SK-N-SH treated with all-trans-retinoic acid at 6 μM for 48 hours (cell line): ENCODE data around the gene FOXRED2.
A peak's percentile ranks its signal among the peaks of the same experiment; 100 is the strongest.

Source experiments
- ATAC-seq: fragments of 200-7000 bp; cut with Tn5 transposase; 3 replicates; pipeline ENCODE4 v1.9.1; 2020; ENCODE audit warnings: mild to moderate bottlenecking, moderate library complexity
- BACH2 ChIP-seq: fragments of 250-450 bp; sonication (Bioruptor Pico); IDR thresholded peaks from 2 replicates; pipeline ENCODE4 v1.9.0; 2021; ENCODE audit warnings: mild to moderate bottlenecking, borderline replicate concordance
- CSDC2 ChIP-seq: fragments of 250-450 bp; sonication (Bioruptor Pico); IDR thresholded peaks from 2 replicates; pipeline ENCODE4 v1.5.0; 2020; ENCODE audit warnings: mild to moderate bottlenecking, moderate library complexity
- ESRRG ChIP-seq: fragments of 250-450 bp; sonication (Bioruptor Pico); IDR thresholded peaks from 2 replicates; pipeline ENCODE4 v1.6.1; 2021; ENCODE audit warnings: mild to moderate bottlenecking
- GLIS3 ChIP-seq: fragments of 250-450 bp; sonication (Bioruptor Pico); IDR thresholded peaks from 2 replicates; pipeline ENCODE4 v1.5.0; 2020; ENCODE audit warnings: mild to moderate bottlenecking, moderate library complexity
- OSR1 ChIP-seq: fragments of 250-450 bp; sonication (Bioruptor Pico); IDR thresholded peaks from 2 replicates; pipeline ENCODE4 v1.8.0; 2022; ENCODE audit warnings: moderate library complexity, mild to moderate bottlenecking, inconsistent platforms
- PPARA ChIP-seq: fragments of 250-450 bp; sonication (Bioruptor Pico); IDR thresholded peaks from 2 replicates; pipeline ENCODE4 v1.5.0; 2020; ENCODE audit warnings: mild to moderate bottlenecking, borderline replicate concordance
- SNAI2 ChIP-seq: fragments of 250-450 bp; sonication (Bioruptor Pico); IDR thresholded peaks from 2 replicates; pipeline ENCODE4 v1.5.0; 2020; ENCODE audit warnings: mild to moderate bottlenecking, moderate library complexity
- TOX ChIP-seq: fragments of 250-450 bp; sonication (Bioruptor Pico); IDR thresholded peaks from 2 replicates; pipeline ENCODE4 v1.8.0; 2021; ENCODE audit warnings: mild to moderate bottlenecking, moderate library complexity, borderline replicate concordance
- ZC3H10 ChIP-seq: fragments of 250-450 bp; sonication (Bioruptor Pico); IDR thresholded peaks from 2 replicates; pipeline ENCODE4 v1.5.1; 2021; ENCODE audit warnings: mild to moderate bottlenecking, moderate library complexity
- ZFP3 ChIP-seq: fragments of 250-450 bp; sonication (Bioruptor Pico); IDR thresholded peaks from 2 replicates; pipeline ENCODE4 v1.5.0; 2020; ENCODE audit warnings: mild to moderate bottlenecking, moderate library complexity
- ZFP30 ChIP-seq: fragments of 450-650 bp; formaldehyde crosslinking; IDR thresholded peaks from 2 replicates; pipeline ENCODE4 v1.5.0; 2022; ENCODE audit warnings: mild to moderate bottlenecking, moderate library complexity
- ZNF70 ChIP-seq: fragments of 450-650 bp; formaldehyde crosslinking; IDR thresholded peaks from 2 replicates; pipeline ENCODE4 v1.5.0; 2020; ENCODE audit warnings: mild to moderate bottlenecking, moderate library complexity
- ZNF8 ChIP-seq: fragments of 450-650 bp; formaldehyde crosslinking; IDR thresholded peaks from 2 replicates; pipeline ENCODE4 v1.5.0; 2020; ENCODE audit warnings: mild to moderate bottlenecking, moderate library complexity
- TF ChIP-seq, protein P1 (sequence below): fragments of 250-450 bp; sonication (Bioruptor Pico); IDR thresholded peaks from 2 replicates; pipeline ENCODE4 v1.8.0; 2021; ENCODE audit warnings: low read depth, mild to moderate bottlenecking, moderate library complexity, borderline replicate concordance
- TF ChIP-seq, protein P2 (sequence below): fragments of 250-450 bp; sonication (Bioruptor Pico); IDR thresholded peaks from 2 replicates; pipeline ENCODE4 v1.5.1; 2021; ENCODE audit warnings: mild to moderate bottlenecking, moderate library complexity
- TF ChIP-seq, protein P3 (sequence below): fragments of 250-450 bp; sonication (Bioruptor Pico); IDR thresholded peaks from 2 replicates; pipeline ENCODE4 v1.5.1; 2020; ENCODE audit warnings: low read depth, mild to moderate bottlenecking, moderate library complexity
- TF ChIP-seq, protein P4 (sequence below): fragments of 250-450 bp; sonication (Bioruptor Pico); IDR thresholded peaks from 2 replicates; pipeline ENCODE4 v1.8.0; 2020; ENCODE audit warnings: mild to moderate bottlenecking, moderate library complexity, borderline replicate concordance

The FOXRED2 gene

DNA sequence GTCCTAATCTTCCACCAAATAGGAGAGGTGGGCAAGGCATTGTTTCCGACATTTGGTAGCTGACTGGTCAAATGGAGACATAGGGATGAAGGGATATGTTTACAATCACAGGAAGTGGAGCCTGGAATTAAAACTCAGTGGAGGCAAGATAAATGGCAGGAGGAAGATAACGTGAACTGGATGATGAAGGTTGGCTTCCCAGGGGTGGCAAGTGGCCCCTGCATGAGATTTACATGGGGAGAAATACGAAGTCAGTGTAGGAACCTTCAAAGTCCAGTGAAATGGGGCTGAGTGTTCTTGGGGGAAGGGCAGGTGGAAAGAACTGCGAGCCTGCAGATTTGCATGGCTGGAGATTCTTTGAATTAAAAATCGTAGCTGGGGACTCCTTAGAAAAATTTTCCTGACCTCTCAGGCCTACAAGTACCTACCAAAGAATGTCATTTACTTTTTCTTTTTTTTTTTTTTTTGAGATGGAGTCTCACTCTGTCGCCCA lies 724 bp upstream of the FOXRED2 start:
- TF ChIP-seq ZFP3: no peak
- TF ChIP-seq ZC3H10: no peak
- no peak for TF ChIP-seq TOX (CRISPR knock-in tag)
- no peak for TF ChIP-seq ESRRG
- TF ChIP-seq, protein P1, sequence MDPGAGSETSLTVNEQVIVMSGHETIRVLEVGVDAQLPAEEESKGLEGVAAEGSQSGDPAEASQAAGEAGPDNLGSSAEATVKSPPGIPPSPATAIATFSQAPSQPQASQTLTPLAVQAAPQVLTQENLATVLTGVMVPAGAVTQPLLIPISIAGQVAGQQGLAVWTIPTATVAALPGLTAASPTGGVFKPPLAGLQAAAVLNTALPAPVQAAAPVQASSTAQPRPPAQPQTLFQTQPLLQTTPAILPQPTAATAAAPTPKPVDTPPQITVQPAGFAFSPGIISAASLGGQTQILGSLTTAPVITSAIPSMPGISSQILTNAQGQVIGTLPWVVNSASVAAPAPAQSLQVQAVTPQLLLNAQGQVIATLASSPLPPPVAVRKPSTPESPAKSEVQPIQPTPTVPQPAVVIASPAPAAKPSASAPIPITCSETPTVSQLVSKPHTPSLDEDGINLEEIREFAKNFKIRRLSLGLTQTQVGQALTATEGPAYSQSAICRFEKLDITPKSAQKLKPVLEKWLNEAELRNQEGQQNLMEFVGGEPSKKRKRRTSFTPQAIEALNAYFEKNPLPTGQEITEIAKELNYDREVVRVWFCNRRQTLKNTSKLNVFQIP: no peak
- TF ChIP-seq BACH2 (CRISPR knock-in tag): no peak
- TF ChIP-seq SNAI2 (CRISPR knock-in tag): no peak
- TF ChIP-seq ZNF8 (CRISPR knock-in tag): no peak
- TF ChIP-seq, all 23 proteins: peak for 0

DNA sequence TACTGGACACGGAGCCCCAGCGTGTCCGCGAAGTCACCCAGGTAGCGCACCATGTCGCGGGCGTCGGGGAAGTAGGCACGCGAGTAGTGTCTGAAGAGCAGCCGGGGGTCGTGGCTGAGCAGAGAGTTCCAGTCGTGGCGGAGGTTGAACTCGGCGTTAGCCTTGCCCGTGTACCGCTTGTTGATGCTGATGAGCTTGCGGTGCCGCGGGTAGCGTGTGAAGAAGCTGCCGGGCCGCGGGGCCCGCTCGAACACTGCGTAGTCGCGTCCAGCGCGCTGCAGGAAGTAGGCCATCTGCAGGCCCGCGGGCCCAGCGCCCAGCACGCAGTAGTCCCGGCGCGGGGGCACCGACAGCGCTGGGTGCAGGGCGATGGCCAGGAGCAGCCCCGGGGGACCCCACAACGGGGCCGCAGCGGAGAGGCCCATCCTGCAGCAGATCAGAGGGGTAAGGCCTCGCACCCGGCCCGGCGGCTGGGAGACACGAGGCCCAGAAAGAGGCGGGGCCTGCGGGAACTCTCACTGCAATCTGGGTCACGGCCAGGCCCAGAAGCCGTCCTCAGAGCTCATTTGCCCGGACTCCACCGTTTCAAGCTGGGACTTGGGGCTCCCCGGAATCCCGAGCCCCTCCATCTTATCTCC lies 723 bp downstream of the FOXRED2 start:
- TF ChIP-seq BACH2 (CRISPR knock-in tag) (no peak), CSDC2 (no peak)
- no peak for ATAC-seq

More for the DNA sequence above, 724 bp upstream of the FOXRED2 start:
- ATAC-seq: no peak

DNA sequence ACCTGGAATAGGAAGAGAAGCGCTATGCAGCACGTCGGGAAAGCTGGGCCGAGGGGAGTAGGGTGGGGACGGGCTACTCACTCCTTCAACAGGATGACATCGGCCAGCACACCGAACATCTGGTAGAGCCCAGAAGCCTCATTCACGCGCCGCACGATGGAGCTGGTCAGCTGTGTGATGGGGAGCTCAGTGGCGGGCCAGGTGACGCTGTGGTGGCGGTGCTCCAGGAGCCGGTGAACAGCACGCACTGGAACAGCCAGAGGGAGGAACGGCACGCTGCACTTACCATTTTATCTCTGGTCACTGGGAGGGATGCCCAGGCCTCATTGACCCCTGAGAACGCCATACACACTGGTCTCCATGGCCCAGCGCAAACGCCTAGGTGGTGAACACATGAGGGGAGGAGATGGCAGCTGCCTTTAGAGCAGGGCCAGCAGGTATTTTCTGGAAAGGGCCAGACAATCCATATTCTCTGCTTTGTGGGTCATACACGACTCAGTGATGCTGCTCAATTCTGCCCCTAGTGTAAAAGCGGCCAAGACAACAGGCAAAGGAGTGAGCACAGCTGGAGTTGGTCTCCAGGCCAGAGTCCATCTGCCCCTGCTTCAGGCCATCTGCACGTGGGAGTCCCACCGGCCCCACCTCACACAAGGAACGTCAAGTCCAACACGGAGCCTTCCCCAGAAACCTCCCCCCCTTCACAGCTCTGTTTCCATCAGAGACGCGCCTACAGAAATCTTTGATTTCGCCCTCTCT lies 8.8 kb downstream of the FOXRED2 start:
- ATAC-seq: peak; percentile 57

DNA sequence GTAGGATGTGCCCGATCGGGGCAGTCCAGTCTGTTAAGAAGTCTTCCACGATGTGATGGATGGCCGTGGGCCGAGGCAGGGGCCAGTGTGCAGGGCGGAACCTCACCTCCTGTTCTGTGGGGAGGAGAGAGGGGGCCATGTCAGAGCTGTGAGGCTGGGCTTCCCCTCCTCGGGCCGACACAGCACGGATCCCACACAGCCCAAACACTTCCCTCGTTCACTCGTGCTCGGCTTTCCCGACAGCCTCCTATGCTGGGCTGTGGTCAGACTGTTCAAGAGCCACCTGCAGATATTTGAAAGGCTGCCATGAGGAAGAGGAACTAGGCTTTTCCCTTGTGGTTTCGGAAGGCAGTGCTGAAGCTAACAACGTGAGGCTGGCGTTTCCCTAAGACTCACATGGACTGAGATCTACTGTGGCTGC lies 13.1 kb downstream of the FOXRED2 start:
- TF ChIP-seq TOX (CRISPR knock-in tag) (no peak), PPARA (CRISPR knock-in tag) (no peak), ZFP30 (CRISPR knock-in tag) (no peak), ZC3H10 (no peak), SNAI2 (CRISPR knock-in tag) (no peak), ZFP3 (no peak), CSDC2 (no peak), ZNF8 (CRISPR knock-in tag) (no peak)
- TF ChIP-seq, protein P1: no peak
- no peak for ATAC-seq

More for the DNA sequence above, 8.8 kb downstream of the FOXRED2 start:
- no peak for TF ChIP-seq OSR1 (CRISPR knock-in tag)
- TF ChIP-seq ZNF70 (CRISPR knock-in tag): no peak
- TF ChIP-seq, protein P2, sequence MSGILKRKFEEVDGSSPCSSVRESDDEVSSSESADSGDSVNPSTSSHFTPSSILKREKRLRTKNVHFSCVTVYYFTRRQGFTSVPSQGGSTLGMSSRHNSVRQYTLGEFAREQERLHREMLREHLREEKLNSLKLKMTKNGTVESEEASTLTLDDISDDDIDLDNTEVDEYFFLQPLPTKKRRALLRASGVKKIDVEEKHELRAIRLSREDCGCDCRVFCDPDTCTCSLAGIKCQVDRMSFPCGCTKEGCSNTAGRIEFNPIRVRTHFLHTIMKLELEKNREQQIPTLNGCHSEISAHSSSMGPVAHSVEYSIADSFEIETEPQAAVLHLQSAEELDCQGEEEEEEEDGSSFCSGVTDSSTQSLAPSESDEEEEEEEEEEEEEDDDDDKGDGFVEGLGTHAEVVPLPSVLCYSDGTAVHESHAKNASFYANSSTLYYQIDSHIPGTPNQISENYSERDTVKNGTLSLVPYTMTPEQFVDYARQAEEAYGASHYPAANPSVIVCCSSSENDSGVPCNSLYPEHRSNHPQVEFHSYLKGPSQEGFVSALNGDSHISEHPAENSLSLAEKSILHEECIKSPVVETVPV (CRISPR knock-in tag): no peak
- TF ChIP-seq, protein P1: no peak
- TF ChIP-seq ZFP3: no peak
- no peak for TF ChIP-seq TOX (CRISPR knock-in tag)
- TF ChIP-seq ESRRG: no peak
- no peak for TF ChIP-seq CSDC2

DNA sequence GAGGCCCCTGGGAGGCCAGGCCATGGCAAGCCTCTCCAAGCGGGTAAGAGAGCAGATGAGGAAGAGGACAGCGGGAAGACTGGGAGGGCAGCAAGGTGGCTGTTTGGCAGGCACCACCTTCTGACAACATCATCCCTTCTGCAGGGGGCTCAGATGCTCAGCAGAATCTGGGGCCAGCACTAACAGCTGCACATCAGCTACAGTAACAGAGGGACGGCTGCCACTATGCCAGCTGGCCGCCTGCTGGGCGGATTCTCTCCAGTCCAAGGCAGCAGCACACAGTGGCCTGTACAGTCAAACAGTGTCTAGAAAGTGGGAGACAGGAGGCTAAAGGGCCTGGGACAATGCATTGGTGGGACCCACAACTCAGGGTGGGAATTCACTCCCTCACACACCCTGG lies 14.7 kb downstream of the FOXRED2 start:
- no peak for ATAC-seq
- TF ChIP-seq ESRRG (no peak), OSR1 (CRISPR knock-in tag) (no peak), ZNF8 (CRISPR knock-in tag) (no peak), ZFP30 (CRISPR knock-in tag) (no peak), GLIS3 (CRISPR knock-in tag) (no peak), TOX (CRISPR knock-in tag) (no peak), CSDC2 (no peak)
- TF ChIP-seq, protein P1: no peak
- TF ChIP-seq, protein P3, sequence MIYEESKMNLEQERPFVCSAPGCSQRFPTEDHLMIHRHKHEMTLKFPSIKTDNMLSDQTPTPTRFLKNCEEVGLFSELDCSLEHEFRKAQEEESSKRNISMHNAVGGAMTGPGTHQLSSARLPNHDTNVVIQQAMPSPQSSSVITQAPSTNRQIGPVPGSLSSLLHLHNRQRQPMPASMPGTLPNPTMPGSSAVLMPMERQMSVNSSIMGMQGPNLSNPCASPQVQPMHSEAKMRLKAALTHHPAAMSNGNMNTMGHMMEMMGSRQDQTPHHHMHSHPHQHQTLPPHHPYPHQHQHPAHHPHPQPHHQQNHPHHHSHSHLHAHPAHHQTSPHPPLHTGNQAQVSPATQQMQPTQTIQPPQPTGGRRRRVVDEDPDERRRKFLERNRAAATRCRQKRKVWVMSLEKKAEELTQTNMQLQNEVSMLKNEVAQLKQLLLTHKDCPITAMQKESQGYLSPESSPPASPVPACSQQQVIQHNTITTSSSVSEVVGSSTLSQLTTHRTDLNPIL: no peak
- TF ChIP-seq, protein P4, sequence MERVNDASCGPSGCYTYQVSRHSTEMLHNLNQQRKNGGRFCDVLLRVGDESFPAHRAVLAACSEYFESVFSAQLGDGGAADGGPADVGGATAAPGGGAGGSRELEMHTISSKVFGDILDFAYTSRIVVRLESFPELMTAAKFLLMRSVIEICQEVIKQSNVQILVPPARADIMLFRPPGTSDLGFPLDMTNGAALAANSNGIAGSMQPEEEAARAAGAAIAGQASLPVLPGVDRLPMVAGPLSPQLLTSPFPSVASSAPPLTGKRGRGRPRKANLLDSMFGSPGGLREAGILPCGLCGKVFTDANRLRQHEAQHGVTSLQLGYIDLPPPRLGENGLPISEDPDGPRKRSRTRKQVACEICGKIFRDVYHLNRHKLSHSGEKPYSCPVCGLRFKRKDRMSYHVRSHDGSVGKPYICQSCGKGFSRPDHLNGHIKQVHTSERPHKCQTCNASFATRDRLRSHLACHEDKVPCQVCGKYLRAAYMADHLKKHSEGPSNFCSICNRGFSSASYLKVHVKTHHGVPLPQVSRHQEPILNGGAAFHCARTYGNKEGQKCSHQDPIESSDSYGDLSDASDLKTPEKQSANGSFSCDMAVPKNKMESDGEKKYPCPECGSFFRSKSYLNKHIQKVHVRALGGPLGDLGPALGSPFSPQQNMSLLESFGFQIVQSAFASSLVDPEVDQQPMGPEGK (CRISPR knock-in tag): no peak
